A673 (cell line): ENCODE measurements around the gene RELL1. TPM values are rescaled to one million over a fixed set of nuclear protein-coding genes. Genes with fewer than 3 reads are reported as not detected.

Experiments used
- BruUV-seq: library from RNA; stranded (reverse); fragments of 400-500 nt; replicated peaks from 2 replicates; lab custom pipeline; 2021; lab: Mats Ljungman, UMichigan
- CTCF ChIA-PET: fragments of 300-600 bp; sonication (Branson Sonifier 250); formaldehyde crosslinking; loops from one replicate; lab custom pipeline; 2022; ENCODE audit warnings: antibody characterized with exemption; lab: Charles Lee
- POLR2A ChIA-PET: fragments of 300-600 bp; sonication (Branson Sonifier 250); formaldehyde crosslinking; loops from one replicate; lab custom pipeline; 2022; ENCODE audit warnings: antibody characterized with exemption; ENCODE audit not compliant: low non-redundant PET; lab: Charles Lee
- DNase-seq: peaks from one replicate; pipeline ENCODE4 v3.0.0-alpha.2; 2015; ENCODE audit warnings: low spot score
- H3K27ac ChIP-seq: fragments of 200-600 bp; sonication (generic); 2 replicates; pipeline ENCODE4 v1.5.1; 2016; ENCODE audit warnings: mixed run types, low read depth, mild to moderate bottlenecking, mixed read lengths, antibody characterized with exemption, low read length; ENCODE audit not compliant: poor library complexity, severe bottlenecking
- H3K27me3 ChIP-seq: fragments of 200-600 bp; sonication (generic); replicated peaks from 2 replicates; pipeline ENCODE4 v1.6.1; 2017; ENCODE audit warnings: mixed run types, low read depth, mild to moderate bottlenecking, mixed read lengths, antibody characterized with exemption, low read length; ENCODE audit not compliant: insufficient read depth, poor library complexity
- H3K36me3 ChIP-seq: fragments of 200-600 bp; sonication (generic); 2 replicates; pipeline ENCODE4 v1.6.1; 2016; ENCODE audit warnings: mixed run types, mild to moderate bottlenecking, mixed read lengths, antibody characterized with exemption, low read length; ENCODE audit not compliant: insufficient read depth, poor library complexity, severe bottlenecking
- H3K4me1 ChIP-seq: fragments of 200-600 bp; sonication (generic); 2 replicates; pipeline ENCODE4 v1.6.1; 2017; ENCODE audit warnings: mixed run types, mild to moderate bottlenecking, mixed read lengths, antibody characterized with exemption, low read length; ENCODE audit not compliant: insufficient read depth, poor library complexity, severe bottlenecking
- H3K4me3 ChIP-seq: fragments of 200-600 bp; sonication (generic); 2 replicates; pipeline ENCODE4 v1.5.1; 2016; ENCODE audit warnings: low read depth, mixed run types, mild to moderate bottlenecking, mixed read lengths, low read length; ENCODE audit not compliant: poor library complexity, severe bottlenecking
- H3K9me3 ChIP-seq: fragments of 200-600 bp; sonication (generic); 2 replicates; pipeline ENCODE4 v1.6.1; 2016; ENCODE audit warnings: mixed run types, low read depth, mild to moderate bottlenecking, mixed read lengths, antibody characterized with exemption, low read length; ENCODE audit not compliant: poor library complexity, severe bottlenecking
- EZH2 ChIP-seq: fragments of 200-600 bp; sonication (generic); IDR thresholded peaks from 2 replicates; pipeline ENCODE4 v1.6.1; 2017; ENCODE audit warnings: borderline replicate concordance, low read depth, mild to moderate bottlenecking, mixed read lengths, antibody characterized with exemption, low read length; ENCODE audit not compliant: poor library complexity, severe bottlenecking
- intact Hi-C: fragments of 100-400 bp; cut with micrococcal nuclease; formaldehyde crosslinking; loops from one replicate; pipeline ENCODE4 v1.10.0; 2022; ENCODE audit not compliant: unreplicated experiment
- total RNA-seq: library from RNA; stranded (reverse); gene quantifications from 2 replicates; pipeline ENCODE4 v1.2.3, GENCODE V29; 2021
- TF ChIP-seq, protein P1 (sequence below): fragments of 300-800, 200-600 bp; sonication (generic); conservative IDR thresholded peaks from 2 replicates; pipeline ENCODE4 v1.5.1; 2017; ENCODE audit warnings: low read depth, mild to moderate bottlenecking, antibody characterized with exemption, low read length, moderate library complexity, mixed read lengths

RELL1 gene
- total RNA-seq, 1 experiment from 2014 or later: 6.0 TPM

DNA sequence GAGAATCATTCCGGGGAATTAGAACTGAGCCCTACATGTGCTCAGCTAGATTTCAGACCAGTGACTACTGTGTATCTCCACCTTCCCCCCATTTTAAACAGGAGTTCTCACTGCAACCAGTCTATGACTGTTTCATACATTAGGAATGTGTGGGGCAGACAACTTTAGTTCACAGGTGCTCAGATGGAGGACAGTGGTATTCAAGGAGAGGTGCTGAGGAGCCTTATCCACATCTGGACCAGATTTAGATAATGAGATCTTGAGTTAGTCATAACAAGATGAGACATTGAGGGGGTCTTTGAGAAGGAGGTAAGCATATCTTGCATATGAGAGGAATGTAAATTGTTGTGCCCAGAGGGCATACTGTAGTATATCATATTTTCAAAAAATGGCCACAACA, 32.8 kb upstream of the RELL1 start:
- ChIA-PET CTCF (no interaction called here), POLR2A (no interaction called here)
- Histone ChIP-seq H3K4me3 (no peak overlapping the region), H3K9me3 (no peaks in the 10 kb centered on the region), H3K4me1 (no peaks in the 10 kb centered on the region), H3K36me3 (no peaks in the 10 kb centered on the region), H3K27me3 (peaks cover 3% of the 10 kb centered on the region), H3K27ac (no peak overlapping the region)
- no TSS peak for BruUV-seq
- intact Hi-C loops: no loop called here
- no peak for TF ChIP-seq EZH2
- TF ChIP-seq, protein P1, sequence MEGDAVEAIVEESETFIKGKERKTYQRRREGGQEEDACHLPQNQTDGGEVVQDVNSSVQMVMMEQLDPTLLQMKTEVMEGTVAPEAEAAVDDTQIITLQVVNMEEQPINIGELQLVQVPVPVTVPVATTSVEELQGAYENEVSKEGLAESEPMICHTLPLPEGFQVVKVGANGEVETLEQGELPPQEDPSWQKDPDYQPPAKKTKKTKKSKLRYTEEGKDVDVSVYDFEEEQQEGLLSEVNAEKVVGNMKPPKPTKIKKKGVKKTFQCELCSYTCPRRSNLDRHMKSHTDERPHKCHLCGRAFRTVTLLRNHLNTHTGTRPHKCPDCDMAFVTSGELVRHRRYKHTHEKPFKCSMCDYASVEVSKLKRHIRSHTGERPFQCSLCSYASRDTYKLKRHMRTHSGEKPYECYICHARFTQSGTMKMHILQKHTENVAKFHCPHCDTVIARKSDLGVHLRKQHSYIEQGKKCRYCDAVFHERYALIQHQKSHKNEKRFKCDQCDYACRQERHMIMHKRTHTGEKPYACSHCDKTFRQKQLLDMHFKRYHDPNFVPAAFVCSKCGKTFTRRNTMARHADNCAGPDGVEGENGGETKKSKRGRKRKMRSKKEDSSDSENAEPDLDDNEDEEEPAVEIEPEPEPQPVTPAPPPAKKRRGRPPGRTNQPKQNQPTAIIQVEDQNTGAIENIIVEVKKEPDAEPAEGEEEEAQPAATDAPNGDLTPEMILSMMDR: no peak
- DNase-seq: no peak

- ChIA-PET POLR2A (no interaction called here), CTCF (no interaction called here)
- H3K9me3 ChIP-seq: no peaks in the 10 kb centered on the region
- intact Hi-C loops: no loop called here
- H3K27me3 ChIP-seq: peaks cover 5% of the 10 kb centered on the region
- H3K4me3 ChIP-seq: no peak overlapping the region
- no peaks in the 10 kb centered on the region for H3K4me1 ChIP-seq
- H3K36me3 ChIP-seq: no peaks in the 10 kb centered on the region
- H3K27ac ChIP-seq: no peak overlapping the region
- BruUV-seq: no TSS peak
- peak; percentile 15 for DNase-seq
- TF ChIP-seq, protein P1: no peak
- TF ChIP-seq EZH2: no peak
Observed at GRCh38 chr4:37717576-37717975, 31.4 kb upstream of the RELL1 start.

DNA sequence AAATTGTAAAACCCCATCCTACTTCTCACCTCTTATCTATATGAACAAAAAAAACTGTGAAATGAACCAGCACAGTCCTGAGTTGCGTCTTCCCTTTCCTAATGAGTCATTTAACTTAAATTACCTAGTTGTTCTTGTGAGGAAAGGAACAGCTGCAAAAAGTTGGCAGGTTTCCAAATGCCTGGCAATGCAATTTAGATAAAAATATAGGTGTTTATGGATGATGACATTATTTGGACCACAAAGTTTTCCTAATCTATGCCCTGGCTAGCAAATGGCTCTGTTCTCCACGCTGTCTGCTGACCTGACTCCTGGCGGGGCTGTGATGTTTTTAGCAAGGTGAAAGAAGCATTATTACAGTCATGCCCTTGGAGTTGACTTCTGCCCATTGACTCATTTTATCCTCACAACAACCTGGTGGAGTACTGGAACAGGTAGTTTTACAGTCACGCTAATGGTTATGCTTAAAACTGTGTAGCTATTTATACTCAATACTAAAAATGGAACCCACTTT, 29.8 kb upstream of the RELL1 start:
- H3K4me3 ChIP-seq: no peak overlapping the region
- peaks cover 15% of the 10 kb centered on the region for H3K27me3 ChIP-seq
- no peaks in the 10 kb centered on the region for H3K4me1 ChIP-seq
- H3K27ac ChIP-seq: no peak overlapping the region
- H3K9me3 ChIP-seq: no peaks in the 10 kb centered on the region
- DNase-seq: no peak
- intact Hi-C loops: no loop called here
- ChIA-PET POLR2A (no interaction called here), CTCF (no interaction called here)
- TF ChIP-seq, protein P1: no peak
- no peak for TF ChIP-seq EZH2
- BruUV-seq: no TSS peak
- no peaks in the 10 kb centered on the region for H3K36me3 ChIP-seq
